GM19463 (cell line): ENCODE measurements around the gene PRDX6.
"Not testable (repeated sequence)": the region's sequence is repeated elsewhere in the genome, so short reads cannot be mapped to it uniquely, and the experiment has no call there.

ENCODE experiments used
- ATAC-seq: cut with Tn5 transposase; IDR thresholded peaks from one replicate; pipeline ENCODE4 v1.9.1; 2021; ENCODE audit warnings: mild to moderate bottlenecking, moderate library complexity; ENCODE audit not compliant: unreplicated experiment

PRDX6 gene

DNA sequence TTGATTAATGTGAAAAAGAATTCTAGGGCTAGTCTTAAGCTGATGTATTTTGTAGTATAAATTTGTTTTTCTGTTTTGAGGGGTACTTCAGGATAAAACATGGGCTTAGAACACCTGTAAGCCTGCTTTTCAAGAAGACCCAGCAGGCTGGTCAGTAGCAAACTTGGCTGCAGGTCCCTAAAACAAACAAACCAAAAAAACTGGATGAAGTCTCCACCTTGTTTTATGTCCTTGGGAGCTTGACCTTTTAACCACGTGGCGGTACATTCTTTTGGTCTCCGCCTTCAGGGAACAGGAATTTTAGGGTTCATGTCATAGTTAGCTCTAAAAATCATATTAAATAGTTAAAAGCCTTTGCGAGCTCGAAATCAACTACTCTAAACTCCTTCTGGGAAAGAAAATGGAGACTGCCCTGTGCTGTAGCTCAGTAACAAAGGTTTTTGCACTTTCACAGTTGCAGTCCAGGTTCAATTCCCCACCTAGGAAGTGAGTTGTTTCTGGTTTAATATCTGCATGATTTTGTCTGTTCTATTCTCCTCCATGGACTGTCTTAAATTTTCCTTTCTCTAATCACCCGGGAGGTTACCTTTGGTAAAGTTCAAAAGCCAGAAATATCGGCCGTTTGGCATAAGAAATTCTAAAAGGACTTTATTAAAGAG lies 18.6 kb downstream of the PRDX6 start:
- no peak for ATAC-seq

DNA sequence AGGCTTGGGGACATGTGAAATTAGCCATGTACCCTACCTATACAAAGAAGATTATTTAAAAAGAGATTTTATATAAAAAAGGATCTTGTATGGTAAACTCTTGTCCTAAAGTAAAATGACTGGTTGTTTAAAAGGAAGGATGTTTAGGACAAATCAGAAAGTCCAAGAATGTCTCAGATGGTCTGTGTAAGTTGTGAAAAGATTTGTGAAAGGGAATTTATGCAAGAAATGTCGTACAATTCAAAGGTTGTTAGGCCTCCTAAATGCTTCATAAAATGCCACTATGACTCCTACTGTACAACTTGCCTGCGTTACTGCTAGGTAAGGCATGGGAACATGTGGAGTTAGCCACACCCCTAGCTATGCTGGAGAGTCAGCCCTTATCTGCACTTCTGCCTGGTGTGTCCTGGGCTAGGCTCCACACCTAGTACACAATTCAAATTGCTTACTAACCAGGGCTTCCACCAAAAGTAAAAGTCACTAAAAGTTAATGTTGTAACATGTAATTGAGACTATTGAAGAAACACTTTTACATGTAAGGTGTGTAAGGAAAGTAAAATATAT lies 19.7 kb downstream of the PRDX6 start:
- ATAC-seq, result no peak

DNA sequence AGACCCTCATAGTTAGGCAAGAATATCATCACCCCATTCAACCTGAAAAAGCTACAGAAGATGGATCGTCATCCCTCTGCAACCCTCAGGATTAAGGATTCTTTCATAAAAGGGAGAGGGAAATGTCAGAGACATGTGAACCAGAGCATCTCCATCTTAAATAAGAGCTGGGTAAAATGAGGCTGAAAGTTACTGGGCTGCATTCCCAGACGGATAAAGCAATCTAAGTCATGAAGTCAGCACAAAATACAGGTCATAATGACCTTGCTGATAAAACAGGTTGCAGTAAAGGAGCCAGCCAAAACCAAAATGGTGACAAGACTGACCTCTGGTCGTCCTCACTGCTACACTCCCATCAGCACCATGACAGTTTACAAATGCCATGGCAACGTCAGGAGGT lies 22.6 kb downstream of the PRDX6 start:
- no peak for ATAC-seq

DNA sequence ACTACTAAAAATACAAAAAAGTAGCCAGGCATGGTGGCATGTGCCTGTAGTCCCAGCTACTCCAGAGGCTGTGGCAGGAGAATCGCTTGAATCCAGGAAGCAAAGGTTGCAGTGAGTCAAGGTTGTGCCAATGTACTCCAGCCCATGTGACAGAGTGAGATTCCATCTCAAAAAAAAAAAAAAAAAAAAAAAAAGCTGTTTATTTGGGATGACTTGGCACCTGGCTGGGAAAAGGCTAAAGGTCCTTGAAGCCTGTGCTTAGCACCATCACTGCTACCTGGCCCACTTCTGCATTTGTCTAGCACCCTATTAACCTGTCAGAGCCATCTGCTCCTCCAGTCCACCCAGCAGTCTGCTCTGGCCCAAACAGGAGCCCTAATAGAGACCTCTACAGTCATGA lies 25.0 kb downstream of the PRDX6 start:
- no peak for ATAC-seq

DNA sequence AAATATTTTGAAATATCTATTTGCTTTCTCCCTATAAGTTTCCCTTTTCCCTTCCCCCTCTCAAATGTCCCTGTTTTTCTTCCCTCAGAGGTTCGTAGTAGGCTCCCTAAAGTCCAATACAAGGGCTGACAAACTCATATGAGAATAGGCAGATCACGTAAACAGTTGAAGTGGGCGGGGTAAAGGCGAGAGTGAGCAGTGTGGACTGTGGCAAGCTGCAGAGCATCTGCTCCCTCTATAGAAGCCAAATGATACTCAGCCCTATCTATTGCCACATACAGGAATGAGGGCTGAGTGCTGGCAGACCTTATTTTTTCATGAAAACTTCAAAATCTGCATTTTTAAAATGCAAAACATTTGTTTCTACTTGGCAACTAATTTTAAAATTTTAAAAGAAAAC lies 26.3 kb downstream of the PRDX6 start:
- ATAC-seq, result no peak

DNA sequence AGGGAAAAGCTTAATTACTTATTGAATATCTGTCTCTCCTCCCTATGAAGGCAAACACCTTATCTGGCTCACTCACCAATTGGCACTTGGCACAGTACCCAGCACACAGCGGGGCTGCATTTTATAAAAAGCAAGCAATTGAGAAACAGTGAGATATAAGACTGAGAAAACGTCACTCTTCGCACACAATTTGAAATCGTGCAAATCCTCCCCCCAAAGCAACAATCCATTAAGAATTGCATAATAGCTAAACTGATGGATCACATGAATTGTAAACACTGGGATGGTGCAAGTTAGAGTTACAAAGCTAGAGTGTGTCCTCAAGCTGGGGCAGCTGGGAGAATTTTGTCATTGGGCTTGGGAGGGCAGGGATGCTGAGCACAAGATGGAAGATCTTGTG lies 27.1 kb downstream of the PRDX6 start:
- no peak for ATAC-seq

DNA sequence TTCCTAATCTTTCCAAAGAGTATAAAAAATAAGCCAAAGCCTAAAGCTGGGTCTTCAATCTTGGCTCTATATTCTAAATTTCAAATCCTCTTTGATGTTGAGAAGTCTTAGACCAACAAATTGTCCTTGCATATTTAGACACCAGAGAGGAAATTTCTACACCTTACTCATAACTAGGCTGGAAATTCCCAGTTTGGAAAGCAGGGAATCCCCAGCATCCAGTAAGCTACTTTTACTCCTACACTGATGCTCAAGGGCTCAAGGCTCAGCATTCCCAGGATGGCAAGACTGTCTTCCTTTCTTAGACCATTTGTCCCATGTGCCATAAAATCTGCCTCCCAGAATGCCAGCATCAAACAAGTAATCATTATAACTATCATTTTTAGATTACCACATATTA lies 28.3 kb downstream of the PRDX6 start:
- no peak for ATAC-seq

DNA sequence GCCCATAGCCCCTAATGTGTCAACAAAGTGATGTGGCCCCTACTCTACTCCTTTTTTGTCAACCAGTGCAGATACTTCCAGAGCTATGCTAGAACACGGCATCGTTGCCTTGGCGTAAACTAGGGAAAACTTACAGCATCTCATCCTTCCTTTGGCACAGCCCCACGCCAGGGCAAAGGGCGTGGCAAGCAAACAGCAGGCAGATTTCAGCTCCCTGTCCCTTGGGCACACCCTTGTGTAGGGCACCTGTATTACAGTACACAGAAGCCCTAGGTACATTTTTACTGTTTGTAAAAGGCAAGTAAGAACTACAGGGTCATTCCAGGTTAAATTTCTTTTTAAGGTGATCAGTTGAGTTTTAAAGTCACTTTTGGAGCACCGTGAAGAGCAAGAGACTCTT lies 29.3 kb downstream of the PRDX6 start:
- no peak for ATAC-seq

DNA sequence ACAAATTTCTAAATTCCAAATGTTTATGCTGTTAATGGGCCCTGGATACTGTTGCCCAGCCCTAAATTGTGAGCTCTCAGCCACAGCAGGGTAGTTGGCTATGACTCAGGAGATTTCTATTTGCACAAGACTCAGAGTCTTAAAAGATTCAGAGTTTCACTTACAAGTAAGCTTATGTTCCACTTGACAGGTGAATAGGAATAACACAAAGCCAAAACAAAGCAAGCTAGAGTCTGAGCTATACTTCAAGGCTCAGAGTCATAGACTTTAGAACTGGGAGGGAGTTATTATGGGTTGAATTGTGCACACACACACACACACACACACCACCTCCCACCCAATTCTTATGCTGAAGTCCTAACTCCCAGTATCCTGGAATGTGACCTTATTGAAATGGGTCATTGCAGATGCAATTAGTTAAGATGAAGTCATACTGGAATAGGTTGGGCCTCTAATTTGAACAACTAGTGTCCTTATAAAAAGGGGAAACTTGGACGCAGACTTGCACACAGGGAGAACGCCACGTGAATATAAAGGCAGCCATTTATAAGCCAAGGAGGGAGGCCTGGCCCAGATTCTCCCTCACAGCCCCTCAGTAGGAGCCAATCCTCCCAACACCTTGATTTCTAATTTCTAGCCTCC lies 30.2 kb downstream of the PRDX6 start:
- no peak for ATAC-seq

DNA sequence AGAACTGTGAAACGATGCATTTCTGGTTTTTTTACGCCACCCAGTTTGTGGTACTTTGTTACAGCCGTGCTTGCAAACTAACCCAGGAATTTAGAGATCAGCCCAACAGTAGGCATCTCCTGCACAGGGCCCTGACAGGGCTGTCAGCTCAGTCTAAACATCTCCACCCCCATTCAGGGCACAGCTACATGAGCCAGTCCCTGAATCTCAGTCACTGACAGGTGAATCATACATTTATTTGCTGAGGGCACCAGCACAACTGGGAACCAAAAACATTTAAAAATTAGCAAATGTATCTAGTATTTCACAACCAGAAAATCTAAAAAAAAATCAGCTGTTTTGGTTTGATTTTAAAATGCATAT lies 30.7 kb downstream of the PRDX6 start:
- no peak for ATAC-seq

DNA sequence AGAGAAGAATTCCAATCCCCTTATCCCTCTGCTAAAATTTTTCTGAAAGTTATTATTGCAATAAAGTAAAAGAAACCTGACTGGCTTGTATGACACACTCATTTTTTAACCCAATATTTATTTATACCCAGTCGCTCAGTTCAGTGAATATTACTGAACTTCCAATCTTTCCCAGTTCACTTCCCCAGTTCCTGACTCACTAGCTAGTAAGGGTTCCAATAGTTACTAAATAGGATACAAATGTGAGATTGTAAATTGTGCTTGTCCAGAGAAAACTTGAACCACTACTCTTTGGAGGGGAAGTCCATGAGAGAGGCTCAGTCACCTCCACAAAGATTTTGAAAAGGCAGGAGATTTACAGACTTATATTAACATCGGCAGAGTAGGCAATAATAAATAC lies 31.4 kb downstream of the PRDX6 start:
- no peak for ATAC-seq

DNA sequence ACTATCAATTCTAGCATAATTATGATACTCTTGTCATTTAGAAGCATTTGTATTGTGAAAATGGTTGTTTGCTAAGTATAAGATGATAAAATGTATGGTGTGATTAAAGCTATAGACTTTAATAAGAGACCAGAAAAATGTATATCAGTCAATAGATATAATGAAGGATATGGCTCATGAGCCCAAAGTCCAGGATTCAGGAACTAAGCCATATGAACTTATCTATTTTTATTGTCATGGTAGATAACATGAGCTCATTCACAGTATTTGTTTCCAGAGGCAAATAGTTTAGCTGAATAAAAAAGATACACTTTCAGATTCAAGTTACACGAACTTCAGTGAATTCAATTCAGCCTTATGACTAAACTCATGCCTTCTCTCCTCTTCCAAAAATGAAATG lies 32.7 kb downstream of the PRDX6 start:
- no peak for ATAC-seq

DNA sequence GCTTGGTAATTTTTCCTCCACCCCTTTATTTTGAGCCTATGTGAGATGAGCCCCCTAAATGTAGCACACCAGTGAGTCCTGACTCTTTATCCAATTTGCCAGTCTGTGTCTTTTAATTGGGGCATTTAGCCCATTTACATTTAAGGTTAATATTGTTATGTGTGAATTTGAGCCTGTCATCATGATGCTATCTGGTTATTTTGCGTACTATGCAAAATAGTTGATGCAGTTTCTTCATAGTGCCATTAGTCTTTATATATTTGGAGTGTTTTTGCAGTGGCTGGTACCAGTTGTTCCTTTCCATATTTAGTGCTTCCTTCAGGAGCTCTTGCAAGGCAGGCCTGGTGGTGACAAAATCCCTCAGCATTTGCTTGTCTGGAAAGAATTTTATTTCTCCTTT lies 37.4 kb downstream of the PRDX6 start:
- not testable (repeated sequence) for ATAC-seq

DNA sequence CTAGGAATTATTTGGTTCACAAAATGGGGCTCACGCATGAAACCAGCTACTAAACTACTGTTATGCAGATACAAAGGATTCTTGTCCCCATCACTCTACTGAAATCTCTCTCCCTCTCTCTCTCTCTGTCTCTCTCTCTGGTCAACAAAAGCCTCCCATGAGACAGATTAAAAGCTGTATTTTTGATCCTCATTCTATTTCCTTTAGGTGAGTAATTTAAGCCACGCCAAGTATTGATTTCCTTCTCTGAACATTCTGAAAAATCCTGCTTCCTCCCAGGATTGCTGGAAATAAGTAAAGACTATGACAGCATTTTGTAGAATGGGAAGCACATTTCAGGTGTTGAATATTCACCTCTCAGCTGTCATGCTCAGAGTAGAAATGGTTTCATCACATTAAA lies 43.7 kb downstream of the PRDX6 start:
- ATAC-seq, result no peak

DNA sequence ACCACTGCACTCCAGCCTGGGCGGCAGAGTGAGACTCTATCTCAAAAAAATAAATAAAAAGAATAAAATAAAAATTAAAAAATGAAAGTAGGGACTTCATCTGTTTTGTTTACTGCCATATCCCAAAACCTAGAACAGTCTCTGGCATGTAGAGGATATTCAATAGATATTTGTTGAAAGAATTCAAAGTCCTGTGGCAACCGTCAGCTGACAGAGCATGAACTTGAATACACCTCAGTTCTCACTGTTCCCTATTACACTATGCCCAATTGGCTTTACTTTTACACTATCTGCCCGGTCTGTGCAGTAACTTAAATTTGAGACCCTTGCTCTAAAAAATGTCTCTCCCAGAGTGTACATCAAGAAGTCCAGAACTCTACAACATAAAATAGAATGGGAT lies 46.2 kb downstream of the PRDX6 start:
- no peak for ATAC-seq

DNA sequence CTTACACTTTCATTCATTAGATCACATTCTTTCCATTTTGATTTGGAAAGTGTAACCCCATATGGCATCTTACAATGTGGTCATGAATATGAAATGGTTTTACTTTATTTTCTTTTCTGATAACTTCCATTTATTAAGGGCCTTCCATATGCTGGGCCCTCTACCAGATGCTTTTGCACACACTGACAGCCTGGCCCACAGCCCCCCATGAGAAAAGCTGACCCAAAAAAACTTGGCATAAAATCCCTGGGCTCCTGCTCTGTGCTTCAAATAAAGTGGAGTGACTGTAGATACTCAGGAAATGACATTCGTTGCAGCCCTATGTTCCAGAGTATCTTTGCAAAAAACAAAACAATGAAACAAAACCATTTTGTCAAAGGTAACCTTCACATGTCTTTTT lies 48.8 kb downstream of the PRDX6 start:
- no peak for ATAC-seq

DNA sequence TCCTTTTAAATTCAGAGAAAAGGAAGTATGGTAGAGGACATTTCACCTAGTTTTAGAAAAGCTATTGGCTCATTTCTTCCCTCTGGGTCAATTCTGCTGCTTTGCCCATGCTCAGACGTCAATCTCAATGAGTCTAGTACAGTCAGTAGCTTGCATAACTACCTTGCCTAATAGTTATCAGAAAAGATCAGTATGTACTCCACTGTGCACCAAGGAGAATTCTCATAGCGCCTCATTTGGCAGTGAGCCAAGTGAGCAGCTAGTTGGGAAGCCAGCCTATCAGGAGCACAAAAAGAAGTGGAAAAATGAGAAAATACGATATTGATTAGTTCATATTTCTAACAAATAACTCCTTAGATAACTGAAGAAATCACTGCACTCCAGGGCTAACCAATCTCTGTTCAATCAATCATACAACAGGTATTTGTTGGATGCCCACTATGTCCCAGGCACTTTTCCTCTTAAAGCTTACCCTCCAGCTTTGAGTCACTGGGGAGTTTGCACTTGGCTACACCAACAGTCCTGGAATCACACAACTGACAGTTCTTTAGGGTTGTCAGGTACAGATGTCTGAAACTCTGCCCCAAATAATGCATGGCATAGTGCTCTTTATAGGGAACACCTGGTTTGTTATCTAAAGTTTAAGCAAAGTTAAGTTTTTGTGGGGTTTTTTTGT lies 50.2 kb downstream of the PRDX6 start:
- ATAC-seq, result no peak

DNA sequence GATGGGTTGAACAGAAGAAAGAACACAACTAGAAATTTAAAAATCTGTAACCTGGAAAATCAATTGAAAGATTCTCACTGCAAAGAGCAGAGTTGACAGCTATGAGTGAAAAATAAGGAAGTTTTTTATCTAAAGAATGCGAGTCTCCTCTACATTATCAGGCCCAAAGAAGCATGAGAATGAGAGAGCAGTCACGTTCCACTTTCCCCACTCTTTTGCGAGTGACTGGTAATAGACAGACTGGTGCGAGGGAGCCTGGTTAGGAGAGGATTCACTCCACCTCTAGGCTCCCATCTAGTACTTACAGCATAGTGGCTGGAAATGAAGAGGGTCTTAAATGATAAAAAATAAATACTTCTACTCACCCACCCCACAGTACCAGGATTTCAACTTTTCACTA lies 52.0 kb downstream of the PRDX6 start:
- ATAC-seq, result no peak

DNA sequence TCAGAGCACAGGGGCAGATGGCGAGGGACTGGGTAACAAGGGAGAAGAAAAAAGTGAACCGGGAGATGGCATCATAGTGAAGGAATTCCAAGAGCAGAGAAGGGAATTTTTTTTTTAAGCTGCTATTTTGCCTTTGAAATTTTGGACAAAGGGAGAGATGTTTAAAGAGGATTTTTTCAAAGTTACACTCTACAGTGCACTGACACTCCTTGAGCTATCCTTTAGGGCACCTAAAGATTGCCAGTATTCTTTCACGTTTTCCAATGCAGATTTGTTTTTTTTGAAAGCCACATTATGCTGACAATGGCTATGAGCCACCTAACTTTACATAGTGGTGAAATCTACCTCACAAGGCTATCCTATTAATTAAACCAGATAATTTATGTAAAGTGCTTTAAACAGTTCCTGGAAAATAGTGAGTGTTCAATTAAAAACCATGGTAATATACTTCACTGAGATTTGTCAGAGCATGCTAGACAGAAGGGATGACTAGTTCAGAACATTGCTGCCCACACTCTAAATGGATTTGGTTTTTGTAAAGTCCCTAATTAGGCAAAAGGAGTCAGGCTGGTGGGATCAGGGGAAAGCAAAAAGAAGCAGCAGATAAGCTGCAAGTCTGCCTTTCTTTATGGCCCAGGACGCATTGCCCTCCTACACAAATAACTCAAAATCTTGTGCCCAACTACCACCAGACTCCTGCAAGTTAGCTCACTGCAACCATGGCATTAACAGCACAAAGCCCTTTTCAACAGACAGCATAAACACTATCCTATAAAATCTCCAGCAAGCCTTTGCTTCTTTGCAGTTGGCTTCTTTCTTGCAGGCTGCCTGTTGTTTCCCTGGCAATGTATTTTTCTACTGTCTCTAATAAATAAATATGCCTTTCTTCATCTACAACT lies 53.9 kb downstream of the PRDX6 start:
- no peak for ATAC-seq

DNA sequence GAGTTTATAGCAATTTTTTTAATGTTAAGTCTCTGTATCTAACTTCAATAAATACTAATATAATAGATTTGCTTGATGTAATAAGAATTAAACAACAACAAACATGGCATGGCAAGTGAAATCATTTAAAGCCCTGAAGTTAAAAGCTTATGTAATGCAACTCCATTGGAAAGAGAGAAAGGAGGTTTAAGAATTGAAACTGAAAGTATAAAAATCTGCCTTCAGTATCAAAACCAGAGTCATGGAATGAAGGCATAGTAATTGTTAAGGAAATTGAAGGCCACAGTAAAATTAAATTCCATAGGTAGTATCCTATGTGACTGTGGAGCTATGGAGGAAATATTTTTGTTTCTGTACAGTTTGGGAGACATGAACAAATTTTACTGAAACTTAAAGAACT lies 55.1 kb downstream of the PRDX6 start:
- ATAC-seq, result no peak

DNA sequence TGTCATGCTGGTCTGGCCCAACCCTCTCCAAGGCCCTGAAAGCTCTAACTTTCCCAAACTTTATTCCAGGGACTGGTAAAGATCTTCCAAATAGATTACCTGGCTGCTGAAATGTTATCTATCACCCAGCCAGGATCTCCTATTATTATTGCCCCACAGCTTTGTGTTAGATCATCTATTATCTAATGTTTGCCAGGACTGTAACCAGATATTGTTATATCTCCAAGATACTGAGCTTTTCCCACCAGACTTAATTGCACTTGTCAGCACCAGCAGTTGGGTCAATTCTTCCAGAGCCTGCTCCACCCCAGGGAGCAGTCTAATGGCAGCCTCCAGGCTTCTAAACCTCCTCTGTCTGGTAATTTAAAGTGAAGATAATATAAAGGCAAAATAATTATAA lies 59.1 kb downstream of the PRDX6 start:
- ATAC-seq, result no peak
